Measurements from ENCODE around the gene OASL.

OASL gene

DNA sequence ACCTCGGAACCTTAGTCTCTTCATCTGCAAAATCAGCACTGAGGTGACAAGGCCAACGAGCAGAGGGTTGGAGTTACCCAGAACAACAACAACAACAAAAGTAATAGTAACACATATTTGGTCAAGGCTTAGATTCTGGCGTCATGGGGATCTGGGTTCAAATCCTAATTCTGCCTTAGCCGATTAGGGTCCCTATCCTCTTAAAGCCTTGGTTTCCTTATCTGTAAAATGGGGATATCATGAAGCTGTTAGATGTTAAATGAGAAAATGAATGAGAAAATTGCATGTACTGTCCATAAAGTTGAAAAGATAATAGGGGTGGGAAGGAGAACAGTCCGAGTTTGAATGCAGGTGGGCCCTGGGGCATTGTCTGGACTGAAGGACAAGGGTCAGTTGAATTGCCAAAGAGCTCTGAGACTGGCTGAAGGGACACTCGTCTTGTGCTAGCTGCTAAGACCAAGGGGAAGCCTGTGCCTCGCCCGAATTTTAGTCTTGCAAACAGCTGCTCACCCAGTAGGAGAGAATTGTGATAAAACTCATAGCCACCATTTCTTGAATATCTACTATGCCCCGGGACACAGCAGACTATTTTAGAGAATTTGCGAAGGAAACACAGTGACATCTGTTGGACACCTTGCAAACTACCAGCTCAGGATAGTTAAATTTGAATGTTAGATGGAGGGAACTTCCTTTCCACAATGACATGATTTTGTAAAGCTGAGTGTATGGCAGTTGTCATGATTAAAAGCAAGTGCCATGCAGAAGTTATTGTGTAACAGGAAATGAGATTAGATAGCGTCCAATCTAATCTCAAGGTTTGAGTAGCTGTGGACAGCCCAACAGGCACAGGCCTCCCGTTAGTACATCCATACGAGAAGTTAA, 67.5 kb downstream of the OASL start:
- no peak overlapping the region for H3K27ac ChIP-seq
- no peaks in the 10 kb centered on the region for H3K36me3 ChIP-seq
- no peaks in the 10 kb centered on the region for H3K4me1 ChIP-seq
- no peak for DNase-seq
- peak; percentile 70 to 78 for TF ChIP-seq CTCF (IDR thresholded peaks at IDR 0.05)
- H3K9me3 ChIP-seq: no peaks in the 10 kb centered on the region
- intact Hi-C loops (cut with DNase I; ENCODE audit: low total_unique reads): loop anchor here (5.0 to 10.0 kb wide), 3 partner anchors 257 to 389 kb away; partner anchors contain the start of genes CABP1, POP5 and UNC119B
- no peak overlapping the region for H3K4me3 ChIP-seq
- peaks cover 0 to 3% of the 10 kb centered on the region in 2 donors for H3K27me3 ChIP-seq

DNA sequence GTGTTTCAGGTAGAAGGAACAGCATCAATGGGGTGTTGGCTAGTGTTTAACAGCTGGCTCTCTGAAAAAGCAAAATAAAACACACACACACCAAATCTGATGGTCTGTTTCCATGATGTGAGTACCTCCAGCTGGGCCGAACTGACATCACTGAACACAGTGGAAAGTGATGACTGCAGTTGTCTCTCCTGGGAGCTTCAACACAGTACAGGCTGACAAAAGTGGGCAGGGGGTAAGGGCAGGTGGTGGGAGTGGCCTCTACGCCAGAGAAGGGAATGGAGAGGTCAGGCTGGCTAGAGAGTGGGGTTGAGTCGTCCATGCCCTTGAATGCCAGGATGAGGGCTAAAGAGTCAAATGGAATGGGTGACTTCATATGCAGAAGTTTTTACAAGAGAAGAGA, 68.7 kb downstream of the OASL start:
- intact Hi-C loops (cut with DNase I; ENCODE audit: low total_unique reads): loop anchor here (5.0 to 10.0 kb wide), 3 partner anchors 256 to 388 kb away; partner anchors contain the start of genes CABP1, POP5 and UNC119B
- no peaks in the 10 kb centered on the region for H3K4me1 ChIP-seq
- DNase-seq: no peak
- no peak for TF ChIP-seq CTCF (IDR thresholded peaks at IDR 0.05)
- H3K36me3 ChIP-seq: no peaks in the 10 kb centered on the region
- no peak overlapping the region for H3K4me3 ChIP-seq
- H3K27me3 ChIP-seq: peaks cover 0 to 3% of the 10 kb centered on the region in 2 donors
- no peaks in the 10 kb centered on the region for H3K9me3 ChIP-seq
- H3K27ac ChIP-seq: no peak overlapping the region
